GM18511 (cell line): ENCODE data around the gene PRPF8.

Experiments used
- ATAC-seq: cut with Tn5 transposase; IDR thresholded peaks from one replicate; pipeline ENCODE4 v1.9.1; 2021; ENCODE audit warnings: mild to moderate bottlenecking, moderate library complexity; ENCODE audit not compliant: unreplicated experiment

PRPF8 gene

DNA sequence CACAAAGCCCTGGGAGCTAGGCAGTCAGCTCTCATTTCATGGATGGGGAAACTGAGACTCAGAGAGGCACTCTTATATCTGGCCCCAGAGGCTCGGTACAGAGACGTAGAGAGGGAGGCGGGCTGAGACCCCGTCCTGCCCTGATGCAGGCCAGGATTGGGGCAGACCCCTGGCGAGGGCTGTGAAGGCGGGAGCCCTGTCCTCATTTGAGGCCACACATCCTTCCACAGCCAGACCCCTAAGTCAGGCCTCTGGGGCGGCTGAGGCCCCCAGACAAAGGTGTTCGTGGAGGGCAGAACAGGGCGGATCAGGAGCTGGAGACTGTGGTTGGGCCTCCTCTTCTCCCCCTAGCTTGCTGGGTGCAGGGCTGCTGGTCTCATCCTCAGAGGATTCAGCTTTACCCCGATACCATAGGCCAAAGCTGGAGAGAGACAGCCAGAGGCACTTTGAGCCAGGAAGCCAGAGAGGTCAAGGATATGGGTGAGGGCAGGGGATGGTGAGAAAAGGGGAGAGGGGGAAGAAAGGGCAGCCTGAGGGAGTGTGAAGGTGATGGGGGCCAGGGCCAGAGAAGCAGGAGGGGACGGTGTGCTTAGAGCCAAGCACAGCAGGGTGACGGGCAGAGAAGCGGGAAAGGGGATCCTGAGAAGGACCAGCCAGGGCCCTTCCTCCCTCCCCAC, 38.3 kb downstream of the PRPF8 start:
- ATAC-seq, result no peak

DNA sequence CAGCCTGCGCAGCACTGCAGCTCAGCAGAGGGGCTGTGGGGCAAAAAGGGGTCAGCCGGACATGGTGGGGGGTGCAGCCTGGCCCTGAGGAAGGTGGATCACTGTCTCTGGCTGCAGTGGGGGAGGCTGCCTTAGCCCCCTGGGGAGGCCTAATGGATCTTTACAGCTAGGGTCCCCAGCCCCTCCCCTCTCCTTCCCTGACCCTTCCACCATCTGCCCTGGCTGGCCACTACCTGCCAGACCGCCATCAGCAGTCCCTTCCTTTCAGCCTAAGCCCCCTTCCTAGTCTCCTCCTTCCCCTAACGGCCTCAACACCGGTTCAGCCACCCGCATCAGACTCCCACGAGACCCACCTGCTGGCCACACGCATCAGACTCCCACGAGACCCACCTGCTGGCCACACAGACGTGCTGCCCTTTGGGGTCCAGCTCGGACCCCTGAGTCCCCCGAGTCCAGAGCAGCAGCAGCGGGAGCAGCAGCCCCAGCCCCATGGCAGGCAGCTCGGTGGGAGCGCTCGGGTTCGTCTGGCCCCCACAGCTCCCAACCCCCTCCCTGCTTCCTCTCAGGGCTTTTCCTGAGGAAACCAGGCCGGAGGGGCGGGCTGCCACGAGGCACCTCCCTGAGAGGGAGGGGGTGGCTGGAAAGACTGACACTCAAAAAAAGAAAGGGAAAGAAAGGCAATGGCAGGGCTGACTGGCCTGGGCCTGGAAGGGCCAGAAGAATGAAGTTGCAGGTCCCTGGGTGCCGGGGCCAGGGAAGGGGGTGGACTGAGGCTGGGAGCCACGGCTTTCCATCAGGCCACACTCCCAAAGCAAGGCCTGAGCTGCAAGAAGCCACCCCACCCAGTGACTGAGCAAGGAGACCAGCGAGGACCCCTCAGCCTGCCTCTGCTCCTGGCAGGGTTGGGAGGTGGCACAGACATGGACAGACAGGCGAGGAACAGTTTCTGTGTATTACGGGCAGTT, 39.2 kb downstream of the PRPF8 start, which contains the start of gene SCARF1:
Gene SCARF1, minus strand, starts transcription at position 526 of the 965 bp plus-strand sequence. Its CDS starts 35 bp downstream, at position 491.
- no peak for ATAC-seq

DNA sequence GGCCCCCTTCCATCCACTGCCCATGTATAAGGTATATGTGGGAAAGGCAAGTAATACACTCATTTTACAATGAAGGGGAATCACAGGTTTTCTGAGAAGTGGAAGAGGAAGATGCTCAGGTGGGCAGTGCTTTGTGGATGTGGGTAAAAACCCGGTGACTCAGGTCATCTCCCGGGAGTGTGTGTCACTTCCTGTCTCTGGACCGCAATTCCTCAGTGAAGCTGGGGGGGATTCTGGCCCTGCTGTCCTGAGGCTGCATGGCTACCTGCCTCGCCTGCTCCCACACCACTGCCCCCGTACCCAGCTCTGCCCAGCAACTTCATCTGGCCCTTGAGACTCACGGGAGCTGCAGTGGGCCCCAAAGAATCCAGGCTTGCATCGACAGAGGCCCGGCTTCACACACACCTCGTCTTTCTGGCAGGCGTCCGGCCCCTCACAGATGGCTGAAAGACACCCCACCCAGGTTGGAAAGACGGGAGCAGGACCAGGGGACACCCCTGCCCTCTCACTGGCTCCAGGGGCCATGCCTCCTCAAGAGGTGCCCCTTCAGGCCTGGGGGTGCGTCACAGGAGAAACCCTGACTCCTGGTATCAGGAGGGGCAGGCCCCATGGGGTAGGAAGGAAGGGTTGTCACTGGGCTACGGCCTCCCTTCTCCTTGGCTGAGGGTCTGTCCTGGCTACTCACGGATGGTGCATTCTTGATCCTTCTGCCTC, 40.0 kb downstream of the PRPF8 start:
- no peak for ATAC-seq

DNA sequence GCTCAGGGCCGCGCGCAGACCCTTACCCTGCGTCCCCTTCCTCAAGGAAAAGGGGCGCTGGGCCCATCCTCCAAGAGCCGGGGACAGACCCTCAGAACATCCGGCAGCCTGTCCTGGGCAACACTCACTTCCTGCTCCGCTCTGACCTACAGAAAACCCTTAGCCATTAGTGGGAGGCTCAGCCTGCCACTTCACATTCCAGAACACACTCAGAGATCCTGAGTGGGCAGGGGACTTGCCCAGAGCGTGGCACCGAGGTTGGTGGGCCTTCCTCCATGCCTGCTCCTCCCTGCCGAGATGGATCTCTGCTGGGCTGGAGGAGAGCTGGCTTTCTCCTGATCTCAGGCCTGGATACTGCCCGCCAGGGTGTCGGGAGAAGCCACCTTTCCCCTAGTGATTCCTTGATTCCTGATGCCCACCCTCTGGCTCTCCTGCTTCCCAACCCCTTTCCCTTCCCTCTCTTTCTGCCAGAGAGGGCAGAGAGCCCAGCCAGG, 40.6 kb downstream of the PRPF8 start:
- no peak for ATAC-seq

DNA sequence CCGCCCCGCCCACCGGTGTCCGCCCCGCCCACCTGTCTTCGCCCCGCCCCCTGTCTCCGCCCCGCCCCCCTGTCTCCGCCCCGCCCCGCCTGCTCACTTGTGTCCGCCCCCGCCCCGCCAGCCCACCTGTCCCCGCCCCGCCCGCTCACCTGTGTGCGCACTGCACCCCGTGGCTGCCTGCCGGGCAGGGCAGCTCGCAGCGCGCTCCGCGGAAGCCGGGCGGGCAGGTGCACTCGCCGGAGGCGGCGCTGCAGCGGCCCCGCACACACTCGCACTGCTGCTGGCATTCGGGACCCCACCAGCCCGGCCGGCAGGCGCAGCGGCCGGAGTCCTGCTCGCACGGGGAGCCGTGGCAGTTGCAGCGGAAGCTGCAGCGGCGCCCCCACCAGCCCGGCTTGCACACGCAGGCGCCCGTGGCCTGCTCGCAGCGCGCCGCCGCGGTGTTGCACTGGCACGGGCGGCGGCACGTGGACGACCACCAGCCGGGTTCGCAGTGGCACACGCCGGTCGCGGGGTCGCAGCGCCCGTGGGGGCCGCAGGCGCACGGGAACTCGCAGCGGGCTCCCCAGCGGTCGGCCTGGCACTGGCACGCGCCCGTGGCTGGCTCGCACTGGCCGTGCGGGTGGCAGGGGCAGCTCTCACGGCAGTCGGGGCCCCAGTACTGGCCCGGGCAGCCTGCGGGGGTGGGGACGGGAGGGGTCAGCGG, 41.2 kb downstream of the PRPF8 start:
- no peak for ATAC-seq

DNA sequence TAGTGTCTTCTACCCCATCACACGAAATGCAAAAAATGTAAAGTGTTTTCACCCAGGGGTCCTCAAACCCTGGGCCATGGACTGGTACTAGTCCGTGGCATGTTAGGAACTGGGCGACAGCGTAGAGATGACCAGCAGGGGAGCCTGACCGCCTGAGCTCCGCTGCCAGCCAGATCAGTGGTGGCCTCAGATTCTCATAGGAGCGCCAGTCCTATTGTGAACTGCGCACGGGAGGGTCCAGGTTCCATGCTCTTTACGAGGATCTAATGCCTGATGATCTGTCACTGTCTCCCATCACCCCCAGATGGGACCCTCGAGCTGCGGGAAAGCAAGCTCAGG, 43.6 kb downstream of the PRPF8 start:
- no peak for ATAC-seq

DNA sequence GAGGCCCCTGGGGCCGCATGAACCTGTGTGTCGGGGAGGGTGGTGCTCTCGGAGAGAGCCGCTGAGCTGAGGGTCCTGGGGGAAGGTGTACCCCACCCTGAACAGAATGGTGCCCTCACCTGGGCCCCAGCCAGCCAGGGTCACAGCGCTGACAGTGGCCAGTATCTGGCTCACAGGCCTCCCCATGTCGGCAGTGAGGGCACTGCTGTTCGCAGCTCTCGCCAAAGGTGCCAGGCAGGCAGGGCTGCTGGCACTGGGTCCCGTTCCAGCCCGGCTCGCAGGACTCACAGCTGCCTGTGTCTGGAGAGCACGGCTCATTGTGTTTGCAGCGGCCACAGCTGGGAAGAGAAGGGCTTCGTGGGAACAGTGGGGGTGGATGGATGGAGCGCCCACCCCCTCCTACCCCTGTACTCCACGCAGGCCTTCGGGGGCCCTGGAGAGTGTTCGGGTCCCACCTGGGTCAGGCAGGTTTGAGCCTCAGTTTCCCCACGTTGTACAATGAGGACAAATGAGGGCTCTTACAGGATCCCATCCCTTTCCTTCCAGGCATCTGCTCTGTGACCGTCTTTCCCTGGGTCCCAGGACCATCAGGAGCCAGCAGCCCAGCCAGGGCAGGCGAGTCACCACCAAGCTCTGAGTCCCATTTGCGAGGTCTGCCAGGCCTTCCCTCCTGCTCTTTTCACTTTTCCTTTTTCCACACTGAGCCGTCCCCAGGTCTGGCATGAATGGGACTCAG, 44.2 kb downstream of the PRPF8 start:
- no peak for ATAC-seq

DNA sequence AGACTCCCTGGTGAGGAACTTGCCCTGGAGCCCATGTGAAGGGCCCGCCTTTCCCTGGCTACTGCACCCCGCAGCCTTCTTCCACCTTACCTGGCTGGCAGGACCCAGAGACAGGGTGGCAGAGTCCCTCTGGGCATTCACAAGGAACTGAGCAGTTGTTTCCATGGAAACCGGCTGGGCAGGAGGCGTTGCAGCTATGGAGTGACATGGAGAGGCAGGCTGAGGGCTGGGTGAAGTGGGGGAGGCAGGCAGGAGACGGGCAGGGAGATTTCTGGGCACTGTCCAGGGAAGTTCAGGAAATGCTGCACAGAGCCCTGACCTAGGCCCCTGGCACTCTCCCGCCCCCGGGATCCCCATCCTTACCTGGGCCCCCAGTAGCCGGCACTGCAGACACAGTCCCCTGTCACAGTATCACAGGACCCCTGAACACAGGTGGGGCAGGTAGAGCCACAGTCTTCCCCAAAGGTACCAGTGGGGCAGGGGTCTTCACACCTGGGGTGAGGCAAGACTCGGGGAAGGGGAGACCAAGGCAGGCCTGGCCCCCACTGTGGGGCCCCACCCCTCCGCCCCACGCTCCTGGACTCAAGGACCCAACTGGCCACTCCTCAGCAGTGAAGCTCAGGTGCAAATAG, 45.0 kb downstream of the PRPF8 start:
- ATAC-seq, result no peak

DNA sequence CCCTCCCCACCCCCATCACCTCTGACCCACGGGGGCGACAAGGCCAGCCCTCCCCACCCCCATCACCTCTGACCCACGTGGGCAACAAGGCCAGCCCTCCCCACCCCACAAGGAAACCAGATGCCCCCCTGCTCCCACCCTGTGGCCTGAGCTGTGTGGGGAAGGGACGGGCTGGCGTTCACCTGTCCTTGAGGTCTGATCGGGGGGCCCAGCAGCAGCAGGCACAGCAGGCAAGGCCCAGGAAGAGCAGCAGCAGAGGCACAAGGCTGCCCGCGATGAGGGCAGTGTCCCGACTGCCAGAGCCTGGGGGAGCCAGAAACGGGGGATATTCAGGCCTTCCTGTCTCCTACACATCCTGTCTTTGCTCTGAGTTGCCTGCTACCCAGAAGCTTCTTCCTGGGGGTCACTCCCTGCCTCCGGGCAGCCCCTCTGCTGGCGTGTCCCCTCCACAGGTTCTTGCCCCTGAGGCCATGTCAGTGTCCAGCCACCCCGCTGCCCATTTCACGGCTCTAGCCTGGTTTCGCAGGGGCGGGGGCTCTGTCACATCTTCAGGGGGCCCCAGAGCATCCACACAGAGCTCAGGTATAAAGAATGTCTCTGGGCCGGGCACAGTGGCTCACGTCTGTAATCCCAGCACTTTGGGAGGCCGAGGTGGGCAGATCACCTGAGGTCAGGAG, 45.9 kb downstream of the PRPF8 start:
- ATAC-seq, result no peak

DNA sequence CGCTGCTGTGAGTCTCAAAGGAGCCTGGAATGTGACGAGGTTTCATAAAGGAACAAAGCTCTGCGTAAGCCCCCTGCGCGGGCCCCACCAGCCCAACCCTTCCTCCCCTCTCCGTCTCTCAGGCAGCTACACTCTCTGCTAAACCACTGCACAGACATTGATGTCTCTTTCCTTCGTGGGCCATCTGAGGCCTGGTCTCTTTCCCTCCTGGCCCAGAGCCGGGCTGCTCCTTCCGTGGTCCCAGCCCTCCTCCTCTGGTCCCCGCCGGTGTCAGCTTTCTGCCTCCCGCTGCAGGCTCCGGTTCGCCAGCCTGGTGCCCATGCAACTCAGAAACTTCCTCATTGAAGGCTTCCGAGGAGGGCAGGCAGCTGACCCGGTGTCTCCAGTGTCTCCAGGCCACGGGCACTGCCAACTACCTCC, 46.5 kb downstream of the PRPF8 start:
- no peak for ATAC-seq

DNA sequence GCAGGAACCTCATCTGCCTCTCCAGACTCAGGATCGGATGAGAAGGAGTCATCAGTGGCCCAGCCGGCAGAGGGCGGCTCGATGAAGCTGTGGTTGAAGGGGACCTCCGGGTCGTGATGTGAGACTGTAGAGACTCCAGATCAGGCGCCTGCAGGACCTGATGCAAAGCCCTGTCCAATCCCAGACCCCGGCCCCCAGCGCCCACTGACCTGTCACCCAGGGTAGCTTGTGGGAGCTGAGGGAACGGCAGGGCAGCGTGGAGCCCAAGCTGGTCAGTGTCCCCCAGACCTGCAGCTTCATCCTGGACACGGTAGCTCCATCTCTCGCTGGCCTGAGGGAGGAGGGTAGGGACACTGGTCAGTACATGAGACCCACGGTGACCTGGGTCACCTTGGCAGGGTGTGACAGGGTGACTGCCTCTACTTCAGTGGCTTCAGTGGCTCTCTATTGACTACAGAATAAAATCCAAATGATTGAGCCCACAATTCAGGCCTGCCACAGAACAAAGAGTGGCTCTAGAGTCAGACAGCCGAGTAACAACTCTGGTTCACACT, 47.9 kb downstream of the PRPF8 start:
- ATAC-seq, result no peak

DNA sequence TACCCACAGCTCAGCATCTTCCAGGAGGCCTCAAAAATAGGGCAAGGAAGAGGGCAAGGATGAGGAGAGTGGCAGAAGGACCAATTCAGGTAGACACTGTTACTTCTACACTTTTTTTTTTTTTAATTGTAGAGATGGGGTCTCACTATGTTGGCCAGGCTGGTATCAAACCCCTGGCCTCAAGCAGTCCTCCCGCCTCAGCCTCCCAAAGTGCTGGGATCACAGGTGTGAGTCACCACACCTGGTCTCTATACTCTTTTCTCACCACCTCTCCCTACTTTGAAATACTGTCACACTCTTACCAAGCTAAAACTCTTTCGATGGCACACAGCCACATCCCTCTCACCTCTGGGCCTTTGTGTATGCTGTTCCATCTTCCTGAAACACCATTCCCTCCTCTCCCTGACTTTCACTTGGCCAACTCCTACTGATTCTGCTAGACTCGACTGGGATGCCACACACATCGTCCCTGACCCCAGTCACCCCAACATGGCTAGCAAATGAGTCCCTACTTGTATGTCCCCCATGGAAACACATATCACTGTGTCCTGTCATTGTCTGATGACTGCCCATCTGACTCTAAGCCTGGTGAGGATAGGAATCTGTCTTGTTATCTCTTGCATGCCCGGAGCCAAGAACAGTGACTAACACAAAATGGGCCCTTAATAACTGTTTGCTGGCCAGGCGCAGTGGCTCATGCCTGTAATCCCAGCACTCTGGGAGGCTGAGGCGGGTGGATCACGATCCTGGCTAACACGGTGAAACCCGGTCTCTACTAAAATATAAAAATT, 48.8 kb downstream of the PRPF8 start:
- no peak for ATAC-seq

DNA sequence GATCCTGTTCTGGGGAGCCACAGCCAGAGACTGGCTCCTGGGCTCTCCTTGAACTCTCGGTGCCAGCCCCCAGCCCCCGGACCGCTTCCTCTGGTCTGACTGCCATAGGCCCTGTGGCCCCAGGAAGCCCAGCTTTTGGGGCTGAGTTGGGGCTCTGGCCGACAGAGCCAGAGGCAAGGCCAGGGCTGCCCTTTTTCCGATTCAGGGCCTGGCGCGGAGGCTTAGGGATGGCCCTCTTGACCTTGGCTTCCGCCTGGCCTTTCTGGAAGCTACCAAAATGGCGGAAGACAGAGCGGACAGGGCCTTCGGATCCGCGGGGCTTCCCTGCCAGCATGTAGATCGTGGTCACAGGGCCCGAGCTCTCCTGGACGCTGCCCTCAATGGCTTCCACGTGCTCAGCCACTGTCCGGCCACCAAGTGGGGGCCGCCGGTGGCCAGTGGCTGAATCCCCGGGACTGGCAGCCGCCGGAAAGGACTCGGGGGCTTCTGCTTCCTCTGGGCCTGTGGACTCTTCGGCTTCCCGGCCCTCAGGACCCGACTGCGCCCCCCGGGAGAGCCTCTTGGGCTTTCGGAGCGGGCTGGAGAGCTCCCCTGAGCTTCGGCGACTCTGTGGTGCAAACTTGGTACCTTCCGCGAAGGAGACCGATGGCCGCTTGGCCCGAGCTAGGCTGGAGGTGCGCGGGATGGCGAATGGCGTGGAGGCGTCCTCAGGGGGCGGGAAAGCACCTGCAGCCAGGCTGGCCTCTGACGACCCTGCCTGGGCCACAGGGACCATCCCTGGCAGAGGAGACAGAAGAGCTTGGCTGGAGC, 49.6 kb downstream of the PRPF8 start:
- no peak for ATAC-seq

DNA sequence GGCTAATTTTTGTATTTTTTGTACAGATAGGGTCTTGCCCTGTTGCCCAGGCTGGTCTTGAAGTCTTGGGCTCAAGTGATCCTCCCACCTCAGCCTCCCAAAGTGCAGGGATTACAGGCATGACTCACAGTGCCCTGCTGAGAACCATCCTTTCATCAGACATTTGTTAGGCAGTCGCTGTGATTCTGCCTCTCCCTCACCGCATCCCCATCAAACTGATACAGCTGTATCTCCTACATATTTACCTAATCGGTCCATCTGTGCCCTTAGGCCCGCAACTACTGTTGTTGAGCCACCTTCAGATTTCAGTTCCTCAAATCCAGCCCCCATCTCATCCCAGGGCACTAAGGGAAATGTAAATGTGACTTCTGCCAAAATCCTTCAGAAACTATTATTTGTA, 54.0 kb downstream of the PRPF8 start:
- no peak for ATAC-seq

DNA sequence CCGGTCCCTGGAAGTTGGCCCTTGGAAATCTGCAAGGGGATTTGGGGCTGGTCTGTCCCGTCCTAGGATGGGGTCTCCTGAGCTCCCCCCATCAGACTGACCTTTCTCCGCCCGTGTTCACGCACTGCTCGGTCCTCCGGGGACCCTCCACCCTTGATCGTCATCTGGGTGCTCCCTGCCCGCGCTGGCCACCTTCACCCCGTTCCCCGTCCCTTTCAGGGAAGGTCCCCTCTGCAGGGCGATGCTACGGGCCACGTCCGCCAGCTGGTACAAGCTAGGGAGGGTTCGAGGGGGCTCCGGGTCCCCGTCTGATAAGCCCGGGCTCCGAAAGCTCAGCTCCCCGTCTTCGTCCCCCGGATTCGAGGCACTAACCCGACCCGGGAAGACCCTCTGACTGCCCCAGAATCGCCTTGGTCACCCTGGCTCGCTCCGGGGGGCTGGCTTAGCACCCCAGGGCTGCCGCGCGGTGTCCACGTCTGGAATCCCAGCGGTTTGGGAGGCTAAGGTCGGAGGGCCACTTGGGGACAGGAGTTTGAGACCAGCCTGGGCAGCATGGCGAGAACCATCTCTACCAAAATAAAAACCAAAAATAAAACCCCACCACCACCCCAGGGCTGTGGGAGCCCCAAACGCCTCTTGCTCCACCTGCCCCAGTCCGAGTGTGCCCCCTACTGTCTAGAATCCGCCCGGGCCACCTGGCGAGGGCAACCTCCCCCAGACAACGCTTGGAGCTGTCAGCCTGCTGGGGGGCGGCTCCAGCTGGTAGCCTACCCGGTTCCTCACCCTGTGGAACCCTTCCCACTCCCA, 55.0 kb downstream of the PRPF8 start:
- ATAC-seq, result no peak

DNA sequence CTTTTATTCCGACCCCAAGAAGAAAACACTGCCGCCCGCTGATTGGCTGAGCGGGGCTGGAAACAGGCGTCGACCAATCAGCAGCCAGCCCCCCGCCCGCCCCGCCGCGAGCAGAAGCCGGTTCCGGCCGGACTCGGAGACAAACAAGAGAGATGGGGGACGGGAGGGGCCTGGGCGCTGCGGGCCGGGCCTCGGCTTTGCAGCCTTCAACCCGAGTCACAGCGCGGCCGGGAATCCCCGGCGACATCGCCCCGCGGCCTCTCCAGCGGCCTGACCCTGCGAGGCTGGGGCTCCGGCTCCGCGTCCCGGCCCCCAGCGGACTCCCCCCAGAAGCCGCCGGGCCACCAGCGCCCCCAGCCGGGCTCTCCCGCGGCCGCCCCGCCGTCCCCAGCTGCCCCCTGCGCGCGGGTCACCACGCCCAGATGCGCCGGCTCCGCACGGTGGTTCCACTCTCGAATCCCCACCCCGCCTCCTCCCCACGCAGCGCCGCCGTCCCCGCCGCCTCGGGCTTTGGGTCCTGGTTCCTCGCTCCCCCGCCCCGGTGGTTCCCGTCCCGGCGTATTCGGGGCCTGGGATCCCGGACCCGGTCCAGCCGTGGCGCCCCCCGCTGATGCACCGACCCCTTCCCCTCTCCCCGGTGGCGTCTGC, 55.7 kb downstream of the PRPF8 start:
- peak; percentile 57 for ATAC-seq
